ENCODE results near the gene NDUFA8. TPM values are rescaled to one million over a fixed set of nuclear protein-coding genes. Genes with fewer than 3 reads are reported as not detected.
A peak's percentile ranks its signal among the peaks of the same experiment; 100 is the strongest.

The NDUFA8 gene
- total RNA-seq, 1 experiment from 2014 or later = 70.7 TPM

- ChIA-PET CTCF (interaction anchor here (1.5 kb wide), 1 partner anchor 73 kb away, joined by 4 read pairs; no protein-coding TSS in a partner anchor), POLR2A (no interaction called here)
- H3K9me3 Mint-ChIP-seq = no peaks in the 10 kb centered on the region
- H3K27me3 Mint-ChIP-seq (ENCODE audit: low read depth) = no peaks in the 10 kb centered on the region
- TF ChIP-seq FOXK1 (CRISPR knock-in tag; IDR thresholded peaks at IDR 0.05) = no peak
- H3K4me3 Mint-ChIP-seq = no peak overlapping the region
- no peak for DNase-seq (ENCODE audit: low spot score)
- no peaks in the 10 kb centered on the region for H3K36me3 Mint-ChIP-seq
- peaks cover 10% of the 10 kb centered on the region for H3K4me1 Mint-ChIP-seq
- H3K27ac Mint-ChIP-seq = no peak overlapping the region
- ATAC-seq = no peak; the same call in 1 of the 2 replicates
Measured at GRCh38 chr9:122197882-122198281, 38.3 kb upstream of the NDUFA8 start.

DNA sequence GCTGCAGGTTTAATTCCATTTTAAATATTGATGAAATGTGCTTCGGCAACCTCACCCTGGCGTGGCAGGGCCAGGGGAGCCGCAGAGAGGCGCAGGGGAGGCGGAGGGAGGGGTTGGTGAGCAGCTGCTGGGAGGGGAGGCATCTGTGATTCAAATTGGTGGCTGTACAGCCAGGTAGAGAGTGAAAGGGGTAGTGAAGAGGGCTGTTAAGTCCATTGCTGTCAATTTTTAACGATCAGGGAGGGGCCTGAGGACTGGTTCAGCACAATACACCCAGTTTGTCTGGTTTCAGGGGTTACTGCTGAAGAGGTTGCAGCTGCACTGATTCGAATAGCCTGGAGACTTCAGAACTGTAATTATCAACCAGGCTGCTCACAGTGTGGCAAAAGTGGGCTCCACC lies 37.8 kb upstream of the NDUFA8 start:
- POLR2A ChIA-PET = no interaction called here
- CTCF ChIA-PET = interaction anchor here (1.5 kb wide), 1 partner anchor 72 kb away, joined by 4 read pairs; no protein-coding TSS in a partner anchor
- H3K27me3 Mint-ChIP-seq (ENCODE audit: low read depth) = no peaks in the 10 kb centered on the region
- H3K9me3 Mint-ChIP-seq = no peaks in the 10 kb centered on the region
- DNase-seq (ENCODE audit: low spot score) (no peak), ATAC-seq (peak; percentile 49)
- no peak for TF ChIP-seq ZNF232 (CRISPR knock-in tag; IDR thresholded peaks at IDR 0.05)
- no peak for TF ChIP-seq AR (CRISPR knock-in tag; IDR thresholded peaks at IDR 0.05)
- TF ChIP-seq TEAD4 (CRISPR knock-in tag; IDR thresholded peaks at IDR 0.05) = no peak
- no peak for TF ChIP-seq HMGA2 (CRISPR knock-in tag; IDR thresholded peaks at IDR 0.05)
- TF ChIP-seq, protein P1, sequence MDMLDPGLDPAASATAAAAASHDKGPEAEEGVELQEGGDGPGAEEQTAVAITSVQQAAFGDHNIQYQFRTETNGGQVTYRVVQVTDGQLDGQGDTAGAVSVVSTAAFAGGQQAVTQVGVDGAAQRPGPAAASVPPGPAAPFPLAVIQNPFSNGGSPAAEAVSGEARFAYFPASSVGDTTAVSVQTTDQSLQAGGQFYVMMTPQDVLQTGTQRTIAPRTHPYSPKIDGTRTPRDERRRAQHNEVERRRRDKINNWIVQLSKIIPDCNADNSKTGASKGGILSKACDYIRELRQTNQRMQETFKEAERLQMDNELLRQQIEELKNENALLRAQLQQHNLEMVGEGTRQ (CRISPR knock-in tag; IDR thresholded peaks at IDR 0.05) = no peak
- TF ChIP-seq NR2C2 (CRISPR knock-in tag; IDR thresholded peaks at IDR 0.05) = no peak
- no peak for TF ChIP-seq E2F1 (CRISPR knock-in tag; IDR thresholded peaks at IDR 0.05)
- no peak for TF ChIP-seq FOXP1 (CRISPR knock-in tag; IDR thresholded peaks at IDR 0.05; ENCODE audit: borderline replicate concordance)
- TF ChIP-seq TCF7 (CRISPR knock-in tag; IDR thresholded peaks at IDR 0.05; ENCODE audit: low read depth) = no peak
- no peak for TF ChIP-seq CBFB (CRISPR knock-in tag; IDR thresholded peaks at IDR 0.05; ENCODE audit: low read depth)
- TF ChIP-seq, protein P2, sequence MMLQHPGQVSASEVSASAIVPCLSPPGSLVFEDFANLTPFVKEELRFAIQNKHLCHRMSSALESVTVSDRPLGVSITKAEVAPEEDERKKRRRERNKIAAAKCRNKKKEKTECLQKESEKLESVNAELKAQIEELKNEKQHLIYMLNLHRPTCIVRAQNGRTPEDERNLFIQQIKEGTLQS (CRISPR knock-in tag; conservative IDR thresholded peaks at IDR 0.05) = no peak
- TF ChIP-seq, protein P3, sequence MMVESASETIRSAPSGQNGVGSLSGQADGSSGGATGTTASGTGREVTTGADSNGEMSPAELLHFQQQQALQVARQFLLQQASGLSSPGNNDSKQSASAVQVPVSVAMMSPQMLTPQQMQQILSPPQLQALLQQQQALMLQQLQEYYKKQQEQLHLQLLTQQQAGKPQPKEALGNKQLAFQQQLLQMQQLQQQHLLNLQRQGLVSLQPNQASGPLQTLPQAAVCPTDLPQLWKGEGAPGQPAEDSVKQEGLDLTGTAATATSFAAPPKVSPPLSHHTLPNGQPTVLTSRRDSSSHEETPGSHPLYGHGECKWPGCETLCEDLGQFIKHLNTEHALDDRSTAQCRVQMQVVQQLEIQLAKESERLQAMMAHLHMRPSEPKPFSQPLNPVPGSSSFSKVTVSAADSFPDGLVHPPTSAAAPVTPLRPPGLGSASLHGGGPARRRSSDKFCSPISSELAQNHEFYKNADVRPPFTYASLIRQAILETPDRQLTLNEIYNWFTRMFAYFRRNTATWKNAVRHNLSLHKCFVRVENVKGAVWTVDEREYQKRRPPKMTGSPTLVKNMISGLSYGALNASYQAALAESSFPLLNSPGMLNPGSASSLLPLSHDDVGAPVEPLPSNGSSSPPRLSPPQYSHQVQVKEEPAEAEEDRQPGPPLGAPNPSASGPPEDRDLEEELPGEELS (CRISPR knock-in tag; IDR thresholded peaks at IDR 0.05) = no peak
- TF ChIP-seq ERG (CRISPR knock-in tag; IDR thresholded peaks at IDR 0.05) = no peak
- no peak for TF ChIP-seq NFYB (CRISPR knock-in tag; conservative IDR thresholded peaks at IDR 0.05; ENCODE audit: low read depth)
- TF ChIP-seq CREB1 (CRISPR knock-in tag; IDR thresholded peaks at IDR 0.05) = no peak
- no peak for TF ChIP-seq JAZF1 (CRISPR knock-in tag; IDR thresholded peaks at IDR 0.05)
- TF ChIP-seq GTF2I (CRISPR knock-in tag; conservative IDR thresholded peaks at IDR 0.05) = no peak
- H3K4me1 Mint-ChIP-seq = peaks cover 15% of the 10 kb centered on the region
- no peaks in the 10 kb centered on the region for H3K36me3 Mint-ChIP-seq
- H3K4me3 Mint-ChIP-seq = no peak overlapping the region
- no peak overlapping the region for H3K27ac Mint-ChIP-seq

Measured in WTC11 (cell line).